ENCODE measurements around the gene KLHL29. TPM values are rescaled to one million over a fixed set of nuclear protein-coding genes. Genes with fewer than 3 reads are reported as not detected.

Gene KLHL29
- total and polyA plus RNA-seq, 4 donors: 0.29 to 2.3 (median 0.68) TPM

DNA sequence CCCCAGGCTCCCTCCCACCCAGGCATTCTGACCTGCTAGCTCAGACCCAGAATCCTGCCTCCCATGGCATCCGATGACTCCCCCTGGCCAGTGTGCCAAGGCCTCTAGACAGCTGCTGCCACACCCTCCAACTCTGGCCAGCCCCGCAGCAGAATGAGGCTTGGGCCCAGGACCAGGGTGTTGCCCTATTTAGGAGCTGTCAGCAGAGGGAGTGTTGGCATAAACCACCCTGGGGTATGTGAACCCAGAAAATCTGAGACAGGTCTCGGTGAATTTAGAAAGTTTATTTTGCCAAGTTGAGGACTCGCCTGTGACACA is 134.3 kb downstream of the KLHL29 start:
- 91% methylated on average over 4 of the region's 4 CpGs for WGBS
- DNase-seq (ENCODE audit: low spot score): no peak

GRCh38 chr2:23520256-23520655 is 135.3 kb downstream of the KLHL29 start:
- WGBS: 64% methylated on average over 5 of the region's 5 CpGs
- no peak overlapping the region for H3K4me3 ChIP-seq (ENCODE audit: low read depth in 1 of 3, low read length in 3 of 3)
- DNase-seq (ENCODE audit: low spot score): no peak
- no peak overlapping the region for H3K27ac ChIP-seq (ENCODE audit: low read depth in 1 of 2, low read length in 2 of 2)
- no peaks in the 10 kb centered on the region for H3K36me3 ChIP-seq (ENCODE audit: control insufficient read depth in 4 of 4, insufficient read depth in 3 of 4, low read depth in 1 of 4, low read length in 3 of 4)
- no peaks in the 10 kb centered on the region for H3K27me3 ChIP-seq (ENCODE audit: control insufficient read depth in 4 of 4, insufficient read depth in 4 of 4, low read length in 3 of 4)
- TF ChIP-seq NR2F2 (IDR thresholded peaks at IDR 0.05) (peak; percentile 88), SP1 (IDR thresholded peaks at IDR 0.05) (no peak), GABPA (IDR thresholded peaks at IDR 0.05 in 1 of 2, conservative IDR thresholded peaks at IDR 0.05 in 1 of 2) (no peak), HNF4G (IDR thresholded peaks at IDR 0.05) (no peak)
- TF ChIP-seq, protein P1, sequence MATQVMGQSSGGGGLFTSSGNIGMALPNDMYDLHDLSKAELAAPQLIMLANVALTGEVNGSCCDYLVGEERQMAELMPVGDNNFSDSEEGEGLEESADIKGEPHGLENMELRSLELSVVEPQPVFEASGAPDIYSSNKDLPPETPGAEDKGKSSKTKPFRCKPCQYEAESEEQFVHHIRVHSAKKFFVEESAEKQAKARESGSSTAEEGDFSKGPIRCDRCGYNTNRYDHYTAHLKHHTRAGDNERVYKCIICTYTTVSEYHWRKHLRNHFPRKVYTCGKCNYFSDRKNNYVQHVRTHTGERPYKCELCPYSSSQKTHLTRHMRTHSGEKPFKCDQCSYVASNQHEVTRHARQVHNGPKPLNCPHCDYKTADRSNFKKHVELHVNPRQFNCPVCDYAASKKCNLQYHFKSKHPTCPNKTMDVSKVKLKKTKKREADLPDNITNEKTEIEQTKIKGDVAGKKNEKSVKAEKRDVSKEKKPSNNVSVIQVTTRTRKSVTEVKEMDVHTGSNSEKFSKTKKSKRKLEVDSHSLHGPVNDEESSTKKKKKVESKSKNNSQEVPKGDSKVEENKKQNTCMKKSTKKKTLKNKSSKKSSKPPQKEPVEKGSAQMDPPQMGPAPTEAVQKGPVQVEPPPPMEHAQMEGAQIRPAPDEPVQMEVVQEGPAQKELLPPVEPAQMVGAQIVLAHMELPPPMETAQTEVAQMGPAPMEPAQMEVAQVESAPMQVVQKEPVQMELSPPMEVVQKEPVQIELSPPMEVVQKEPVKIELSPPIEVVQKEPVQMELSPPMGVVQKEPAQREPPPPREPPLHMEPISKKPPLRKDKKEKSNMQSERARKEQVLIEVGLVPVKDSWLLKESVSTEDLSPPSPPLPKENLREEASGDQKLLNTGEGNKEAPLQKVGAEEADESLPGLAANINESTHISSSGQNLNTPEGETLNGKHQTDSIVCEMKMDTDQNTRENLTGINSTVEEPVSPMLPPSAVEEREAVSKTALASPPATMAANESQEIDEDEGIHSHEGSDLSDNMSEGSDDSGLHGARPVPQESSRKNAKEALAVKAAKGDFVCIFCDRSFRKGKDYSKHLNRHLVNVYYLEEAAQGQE (IDR thresholded peaks at IDR 0.05): no peak
- TF ChIP-seq, protein P2, sequence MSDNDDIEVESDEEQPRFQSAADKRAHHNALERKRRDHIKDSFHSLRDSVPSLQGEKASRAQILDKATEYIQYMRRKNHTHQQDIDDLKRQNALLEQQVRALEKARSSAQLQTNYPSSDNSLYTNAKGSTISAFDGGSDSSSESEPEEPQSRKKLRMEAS (IDR thresholded peaks at IDR 0.05): no peak
- H3K9ac ChIP-seq (ENCODE audit: low read depth in 1 of 2, low read length in 2 of 2): no peak overlapping the region
- H3K4me1 ChIP-seq (ENCODE audit: control insufficient read depth in 4 of 4, insufficient read depth in 4 of 4, low read length in 3 of 4): no peaks in the 10 kb centered on the region
- H3K9me3 ChIP-seq (ENCODE audit: control insufficient read depth in 4 of 4, low read length in 3 of 4): no peaks in the 10 kb centered on the region

More for the DNA sequence above, 134.3 kb downstream of the KLHL29 start:
- Histone ChIP-seq H3K27ac (ENCODE audit: low read depth in 1 of 2, low read length in 2 of 2) (no peak overlapping the region), H3K36me3 (ENCODE audit: control insufficient read depth in 4 of 4, insufficient read depth in 3 of 4, low read depth in 1 of 4, low read length in 3 of 4) (no peaks in the 10 kb centered on the region), H3K9ac (ENCODE audit: low read depth in 1 of 2, low read length in 2 of 2) (no peak overlapping the region), H3K9me3 (ENCODE audit: control insufficient read depth in 4 of 4, low read length in 3 of 4) (no peaks in the 10 kb centered on the region), H3K27me3 (ENCODE audit: control insufficient read depth in 4 of 4, insufficient read depth in 4 of 4, low read length in 3 of 4) (no peaks in the 10 kb centered on the region), H3K4me3 (ENCODE audit: low read depth in 1 of 3, low read length in 3 of 3) (no peak overlapping the region), H3K4me1 (ENCODE audit: control insufficient read depth in 4 of 4, insufficient read depth in 4 of 4, low read length in 3 of 4) (no peaks in the 10 kb centered on the region)
- TF ChIP-seq NR2F2 (IDR thresholded peaks at IDR 0.05) (no peak), RAD21 (IDR thresholded peaks at IDR 0.05) (peak in 1 of 2 donors; percentile 4)

- Histone ChIP-seq H3K9ac (ENCODE audit: low read depth in 1 of 2, low read length in 2 of 2) (no peak overlapping the region), H3K36me3 (ENCODE audit: control insufficient read depth in 4 of 4, insufficient read depth in 3 of 4, low read depth in 1 of 4, low read length in 3 of 4) (no peaks in the 10 kb centered on the region), H3K27me3 (ENCODE audit: control insufficient read depth in 4 of 4, insufficient read depth in 4 of 4, low read length in 3 of 4) (no peaks in the 10 kb centered on the region), H3K27ac (ENCODE audit: low read depth in 1 of 2, low read length in 2 of 2) (no peak overlapping the region), H3K9me3 (ENCODE audit: control insufficient read depth in 4 of 4, low read length in 3 of 4) (no peaks in the 10 kb centered on the region), H3K4me1 (ENCODE audit: control insufficient read depth in 4 of 4, insufficient read depth in 4 of 4, low read length in 3 of 4) (no peaks in the 10 kb centered on the region), H3K4me3 (ENCODE audit: low read depth in 1 of 3, low read length in 3 of 3) (no peak overlapping the region)
- DNase-seq (ENCODE audit: low spot score): no peak
- TF ChIP-seq, protein P3, sequence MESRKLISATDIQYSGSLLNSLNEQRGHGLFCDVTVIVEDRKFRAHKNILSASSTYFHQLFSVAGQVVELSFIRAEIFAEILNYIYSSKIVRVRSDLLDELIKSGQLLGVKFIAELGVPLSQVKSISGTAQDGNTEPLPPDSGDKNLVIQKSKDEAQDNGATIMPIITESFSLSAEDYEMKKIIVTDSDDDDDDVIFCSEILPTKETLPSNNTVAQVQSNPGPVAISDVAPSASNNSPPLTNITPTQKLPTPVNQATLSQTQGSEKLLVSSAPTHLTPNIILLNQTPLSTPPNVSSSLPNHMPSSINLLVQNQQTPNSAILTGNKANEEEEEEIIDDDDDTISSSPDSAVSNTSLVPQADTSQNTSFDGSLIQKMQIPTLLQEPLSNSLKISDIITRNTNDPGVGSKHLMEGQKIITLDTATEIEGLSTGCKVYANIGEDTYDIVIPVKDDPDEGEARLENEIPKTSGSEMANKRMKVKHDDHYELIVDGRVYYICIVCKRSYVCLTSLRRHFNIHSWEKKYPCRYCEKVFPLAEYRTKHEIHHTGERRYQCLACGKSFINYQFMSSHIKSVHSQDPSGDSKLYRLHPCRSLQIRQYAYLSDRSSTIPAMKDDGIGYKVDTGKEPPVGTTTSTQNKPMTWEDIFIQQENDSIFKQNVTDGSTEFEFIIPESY (IDR thresholded peaks at IDR 0.05): no peak
- WGBS: 91% methylated on average over 7 of the region's 7 CpGs
Observed at GRCh38 chr2:23521060-23521459, 136.1 kb downstream of the KLHL29 start.

Data from liver (tissue), 9 donors.